Endothelial cell of umbilical vein (primary cell): ENCODE measurements around the gene SCYL1. TPM values are rescaled to one million over a fixed set of nuclear protein-coding genes. Genes with fewer than 3 reads are reported as not detected.
"Not testable (repeated sequence)": the region's sequence is repeated elsewhere in the genome, so short reads cannot be mapped to it uniquely, and the experiment has no call there.

Experiments used
- BruUV-seq: library from RNA; stranded (reverse); fragments of 400-500 nt; replicated peaks from 2 replicates; lab custom pipeline; 2021; lab: Mats Ljungman, UMichigan
- CTCF ChIA-PET: fragments of 300-600, 350-600 bp; sonication (Branson Sonifier 250); formaldehyde crosslinking; loops from one replicate; lab custom pipeline; 2021; ENCODE audit warnings: antibody characterized with exemption, inconsistent platforms; lab: Charles Lee
- POLR2A ChIA-PET: fragments of 300-600, 350-600 bp; sonication (Branson Sonifier 250); formaldehyde crosslinking; loops from one replicate; lab custom pipeline; 2021; ENCODE audit warnings: antibody characterized with exemption, inconsistent platforms; lab: Charles Lee
- DNase-seq: peaks from one replicate; pipeline ENCODE4 v3.0.0-alpha.2; 2011; ENCODE audit warnings: low read depth, low spot score
- FAIRE-seq: peaks from 2 replicates; lab custom pipeline; 2011; peaks lifted over from hg19 to GRCh38; lab: Jason Lieb, UNC
- H2AFZ ChIP-seq: 2 replicates; pipeline ENCODE4 v1.6.0; 2012; ENCODE audit warnings: low read depth, low read length, control low read depth, inconsistent platforms
- H3K27ac ChIP-seq: 2 replicates; pipeline ENCODE4 v1.5.1; 2011; ENCODE audit warnings: low read depth, mild to moderate bottlenecking, control low read depth, low read length, moderate library complexity; ENCODE audit not compliant: insufficient read depth
- H3K27me3 ChIP-seq, 2 experiments: 2 replicates each; pipeline versions ENCODE4 v1.6.0 to v1.6.1; 2011; ENCODE audit warnings: low read length in 2 of 2, mixed read lengths in 1 of 2; ENCODE audit not compliant: control insufficient read depth in 2 of 2, insufficient read depth in 2 of 2
- H3K36me3 ChIP-seq, 2 experiments: 2 replicates in 1 of 2; 3 replicates in 1 of 2; pipeline ENCODE4 v1.5.1; 2011; ENCODE audit warnings: low read length in 2 of 2, mild to moderate bottlenecking in 1 of 2, moderate library complexity in 1 of 2; ENCODE audit not compliant: control insufficient read depth in 2 of 2, insufficient read depth in 2 of 2; ENCODE audit errors: extremely low read depth in 1 of 2
- H3K4me1 ChIP-seq: 3 replicates; pipeline ENCODE4 v1.5.1; 2011; ENCODE audit warnings: mild to moderate bottlenecking, low read length; ENCODE audit not compliant: control insufficient read depth, insufficient read depth; ENCODE audit errors: extremely low read depth
- H3K4me2 ChIP-seq: 2 replicates; pipeline ENCODE4 v1.6.1; 2011; ENCODE audit warnings: low read length, control low read depth, mixed read lengths; ENCODE audit not compliant: insufficient read depth
- H3K4me3 ChIP-seq, 3 experiments: fragments of 200-600 bp in 1 of 3; sonication (generic), shearing (Covaris generic) in 1 of 3; replicated peaks in 1 of 3; 2 replicates each; pipeline ENCODE4 v1.5.1; 2011 to 2016; ENCODE audit warnings: control low read depth in 3 of 3, low read length in 3 of 3, mild to moderate bottlenecking in 2 of 3, inconsistent platforms in 1 of 3, low read depth in 1 of 3, moderate library complexity in 1 of 3; ENCODE audit not compliant: insufficient read depth in 1 of 3
- H3K79me2 ChIP-seq: 2 replicates; pipeline ENCODE4 v1.6.0; 2012; ENCODE audit warnings: low read length, inconsistent platforms; ENCODE audit not compliant: control insufficient read depth, insufficient read depth
- H3K9ac ChIP-seq: replicated peaks from 2 replicates; pipeline ENCODE3; 2011; ENCODE audit warnings: low read length, control low read depth; ENCODE audit not compliant: insufficient read depth; ENCODE audit errors: extremely low read depth
- H3K9me1 ChIP-seq: replicated peaks from 3 replicates; pipeline ENCODE4 v1.6.0; 2011; ENCODE audit warnings: mild to moderate bottlenecking, low read length; ENCODE audit not compliant: control insufficient read depth, insufficient read depth; ENCODE audit errors: extremely low read depth
- H3K9me3 ChIP-seq: replicated peaks from 2 replicates; pipeline ENCODE4 v1.5.1; 2012; ENCODE audit warnings: low read length, inconsistent platforms; ENCODE audit not compliant: control insufficient read depth, insufficient read depth
- H4K20me1 ChIP-seq: replicated peaks from 2 replicates; pipeline ENCODE3; 2011; ENCODE audit warnings: mild to moderate bottlenecking, low read length; ENCODE audit not compliant: control insufficient read depth, insufficient read depth; ENCODE audit errors: extremely low read depth
- CTCF ChIP-seq, 2 donors: IDR thresholded peaks; 1 replicate in 1 of 2; 2 replicates in 1 of 2; pipeline ENCODE4 v1.5.1; 2011; ENCODE audit warnings: low read length in 2 of 2, mild to moderate bottlenecking in 2 of 2, moderate library complexity in 2 of 2, control low read depth in 1 of 2, inconsistent platforms in 1 of 2, low read depth in 1 of 2; ENCODE audit not compliant: insufficient read depth in 1 of 2; ENCODE audit errors: extremely low read depth in 1 of 2
- EZH2 ChIP-seq: IDR thresholded peaks from 2 replicates; pipeline ENCODE4 v1.6.1; 2012; ENCODE audit warnings: borderline replicate concordance, low read depth, mild to moderate bottlenecking, moderate library complexity, low read length, inconsistent platforms; ENCODE audit not compliant: severe bottlenecking
- FOS ChIP-seq: IDR thresholded peaks from 2 replicates; pipeline ENCODE4 v1.6.1; 2011; ENCODE audit warnings: mild to moderate bottlenecking, low read length, moderate library complexity, borderline replicate concordance; ENCODE audit not compliant: insufficient read depth
- GATA2 ChIP-seq: IDR thresholded peaks from 2 replicates; pipeline ENCODE4 v1.7.0; 2011; ENCODE audit warnings: low read depth, mild to moderate bottlenecking, moderate library complexity, mixed read lengths, low read length; ENCODE audit not compliant: insufficient read length, insufficient read depth
- JUN ChIP-seq: IDR thresholded peaks from 2 replicates; pipeline ENCODE4 v1.6.1; 2011; ENCODE audit warnings: borderline replicate concordance, low read depth; ENCODE audit not compliant: insufficient read length, insufficient read depth
- MAX ChIP-seq: IDR thresholded peaks from 2 replicates; pipeline ENCODE4 v1.6.1; 2011; ENCODE audit not compliant: insufficient read depth, insufficient read length
- MYC ChIP-seq: IDR thresholded peaks from one replicate; pipeline ENCODE4 v1.6.1; 2011; ENCODE audit warnings: mild to moderate bottlenecking, low read depth, low read length
- POLR2A ChIP-seq: IDR thresholded peaks from 2 replicates; pipeline ENCODE4 v1.6.1; 2012; ENCODE audit warnings: low read depth, mild to moderate bottlenecking, control low read depth, low read length
- POLR2AphosphoS5 ChIP-seq: IDR thresholded peaks from 2 replicates; pipeline ENCODE4 v1.6.1; 2012; ENCODE audit warnings: low read depth, mild to moderate bottlenecking, control low read depth, low read length, moderate library complexity; ENCODE audit not compliant: insufficient read depth
- dilution Hi-C: fragments of 300-500 bp; cut with MboI; formaldehyde crosslinking; loops from one replicate; pipeline ENCODE4 v1.15.0; 2019; ENCODE audit warnings: low sequenced_read_pairs; ENCODE audit not compliant: extremely low pct_ligation_motif_present
- intact Hi-C: fragments of 100-400 bp; cut with micrococcal nuclease; formaldehyde crosslinking; loops from one replicate; pipeline ENCODE4 v1.10.0; 2022
- polyA plus RNA-seq, 4 experiments: library from polyadenylated mRNA; depleted of rRNA in 3 of 4; stranded (reverse) in 3 of 4; unstranded in 1 of 4; fragments of >200 nt; gene quantifications; 2 replicates each; pipeline versions ENCODE4 v1.2.1 to v1.2.3, GENCODE V29; 2011 to 2012; ENCODE audit warnings: missing spikeins in 1 of 4
- total RNA-seq: library from RNA; stranded (reverse); gene quantifications from 2 replicates; pipeline ENCODE4 v1.2.3, GENCODE V29; 2021

The SCYL1 gene
- total and polyA plus RNA-seq, 2 donors (not counting 3 experiments of a cell fraction or from before 2014, with no cell fraction given), result 88.2 to 126 TPM

GRCh38 chr11:65516135-65516968 lies 8.5 kb upstream of the SCYL1 start:
- Histone ChIP-seq H3K9me3 (no peaks in the 10 kb centered on the region), H3K27me3 (no peaks in the 10 kb centered on the region), H4K20me1 (no peaks in the 10 kb centered on the region), H3K9ac (no peak overlapping the region), H3K4me3 (no peak overlapping the region), H3K9me1 (no peaks in the 10 kb centered on the region), H3K36me3 (no peaks in the 10 kb centered on the region), H3K4me2 (no peak overlapping the region), H2AFZ (no peak overlapping the region), H3K4me1 (no peaks in the 10 kb centered on the region), H3K79me2 (no peaks in the 10 kb centered on the region), H3K27ac (no peak overlapping the region)
- BruUV-seq, result no TSS peak
- intact Hi-C loops (no loop called here), dilution Hi-C loops (no loop called here)
- POLR2A ChIA-PET, result interaction anchor here (0.6 to 1.2 kb wide), 2 partner anchors 76 to 160 kb away, joined by 3 to 6 read pairs; no protein-coding TSS in a partner anchor
- TF ChIP-seq MYC (no peak), EZH2 (no peak), GATA2 (no peak), MAX (no peak), POLR2A (no peak), FOS (no peak), POLR2AphosphoS5 (no peak), JUN (no peak), CTCF (IDR thresholded peaks at IDR 0.05; ENCODE audit: extremely low read depth in 1 of 2, insufficient read depth in 1 of 2, low read depth in 1 of 2, low read length in 2 of 2) (no peak)
- no peak for DNase-seq
- FAIRE-seq, result no peak
- CTCF ChIA-PET, result interaction anchor here (1.3 to 1.4 kb wide), 2 partner anchors 9 to 64 kb away, joined by 3 read pairs; partner anchors contain the start of gene SCYL1

- not testable (repeated sequence) for BruUV-seq
Observed at GRCh38 chr11:65518941-65519549, 5.8 kb upstream of the SCYL1 start.

More at GRCh38 chr11:65518941-65519549, 5.8 kb upstream of the SCYL1 start:
- intact Hi-C loops, H3K4me2 ChIP-seq, H3K9ac ChIP-seq, H3K27me3 ChIP-seq, DNase-seq, H3K4me3 ChIP-seq, H3K36me3 ChIP-seq, H2AFZ ChIP-seq, dilution Hi-C loops, H3K9me1 ChIP-seq, H3K4me1 ChIP-seq, H3K79me2 ChIP-seq, FAIRE-seq, H3K9me3 ChIP-seq, H3K27ac ChIP-seq, H4K20me1 ChIP-seq: not testable (repeated sequence)
- ChIA-PET POLR2A (interaction anchor here (0.6 kb wide), 1 partner anchor 10 kb away, joined by 3 read pairs; no protein-coding TSS in a partner anchor), CTCF (interaction anchor here (1.6 kb wide), 1 partner anchor 103 kb away, joined by 4 read pairs; no protein-coding TSS in a partner anchor)
